NT2/D1 (cell line): ENCODE data around the gene CEP97.

Experiments
- DNase-seq: peaks from one replicate; pipeline ENCODE4 v3.0.0-alpha.2; 2011; ENCODE audit warnings: low read depth, low spot score
- H3K27me3 ChIP-seq: 2 replicates; pipeline ENCODE4 v1.6.0; 2011; ENCODE audit warnings: mild to moderate bottlenecking; ENCODE audit not compliant: insufficient read length, insufficient read depth
- H3K36me3 ChIP-seq: 2 replicates; pipeline ENCODE4 v1.6.1; 2011; ENCODE audit warnings: mild to moderate bottlenecking, low read length, mixed read lengths; ENCODE audit not compliant: insufficient read depth, insufficient read length
- H3K4me1 ChIP-seq: 2 replicates; pipeline ENCODE4 v1.5.1; 2011; ENCODE audit not compliant: insufficient read depth, insufficient read length
- H3K4me3 ChIP-seq: 2 replicates; pipeline ENCODE4 v1.5.1; 2011; ENCODE audit warnings: low read depth; ENCODE audit not compliant: insufficient read length
- H3K9ac ChIP-seq: 2 replicates; pipeline ENCODE4 v1.6.0; 2011; ENCODE audit warnings: low read depth; ENCODE audit not compliant: insufficient read length
- H3K9me3 ChIP-seq: 2 replicates; pipeline ENCODE4 v1.5.1; 2011; ENCODE audit warnings: mild to moderate bottlenecking, low read length; ENCODE audit not compliant: insufficient read depth
- SUZ12 ChIP-seq: IDR thresholded peaks from 2 replicates; pipeline ENCODE4 v1.6.1; 2011; ENCODE audit not compliant: insufficient read length, insufficient read depth; ENCODE audit errors: extremely low read depth
- YY1 ChIP-seq: IDR thresholded peaks from 2 replicates; pipeline ENCODE4 v1.6.1; 2011; ENCODE audit not compliant: insufficient read length, insufficient read depth
- ZNF274 ChIP-seq: IDR thresholded peaks from 2 replicates; pipeline ENCODE4 v1.6.1; 2011; ENCODE audit warnings: mild to moderate bottlenecking, low read depth, low read length

Gene CEP97

DNA sequence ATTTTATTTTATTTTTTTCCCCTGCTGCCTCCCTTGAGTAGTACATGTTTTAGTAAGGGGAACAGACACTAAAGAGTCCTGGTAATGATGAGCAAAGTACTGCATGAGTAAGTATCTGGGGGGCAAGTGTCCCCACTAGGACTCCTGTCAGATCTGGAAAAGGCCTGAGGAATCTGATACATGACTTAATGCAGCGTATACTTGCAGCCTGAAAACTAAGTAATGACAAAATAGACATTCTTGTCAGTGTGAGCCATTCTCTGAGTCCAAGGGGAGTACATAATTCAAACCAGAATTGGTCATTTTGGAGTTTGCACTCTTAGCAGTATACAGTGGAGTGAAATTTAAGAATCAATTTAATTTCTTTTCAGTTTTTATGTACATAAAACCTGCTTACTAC lies 82.1 kb downstream of the CEP97 start:
- TF ChIP-seq ZNF274: no peak
- TF ChIP-seq SUZ12: no peak
- TF ChIP-seq YY1: no peak
- Histone ChIP-seq H3K36me3 (peaks cover 17% of the 10 kb centered on the region), H3K9me3 (no peaks in the 10 kb centered on the region), H3K27me3 (no peaks in the 10 kb centered on the region), H3K4me3 (no peak overlapping the region), H3K9ac (no peak overlapping the region), H3K4me1 (no peaks in the 10 kb centered on the region)
- DNase-seq: no peak

DNA sequence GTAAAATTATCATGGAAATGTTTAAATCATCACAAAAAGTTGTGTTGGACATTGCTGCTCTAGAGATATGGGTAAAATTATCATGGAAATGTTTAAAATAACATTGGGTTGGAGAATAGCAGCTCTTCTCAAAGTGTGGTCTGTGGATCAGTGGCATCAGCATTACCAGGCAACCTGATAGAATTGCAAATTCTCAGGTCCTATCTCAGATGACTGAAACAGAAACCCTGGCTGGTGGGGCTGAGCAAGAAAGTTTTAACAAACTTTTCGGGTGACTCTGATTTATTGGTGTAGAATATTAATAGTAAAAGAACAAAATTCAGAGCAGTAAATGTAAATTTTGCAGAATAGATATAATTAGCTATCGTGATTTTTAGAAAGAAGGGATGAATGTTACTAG lies 83.5 kb downstream of the CEP97 start:
- Histone ChIP-seq H3K9me3 (no peaks in the 10 kb centered on the region), H3K4me1 (no peaks in the 10 kb centered on the region), H3K9ac (no peak overlapping the region), H3K4me3 (no peak overlapping the region), H3K27me3 (no peaks in the 10 kb centered on the region), H3K36me3 (peaks cover 5% of the 10 kb centered on the region)
- DNase-seq: no peak
- no peak for TF ChIP-seq YY1
- no peak for TF ChIP-seq ZNF274
- TF ChIP-seq SUZ12: no peak

GRCh38 chr3:101809178-101810021 lies 85.0 kb downstream of the CEP97 start:
- Histone ChIP-seq H3K9me3 (no peaks in the 10 kb centered on the region), H3K4me1 (no peaks in the 10 kb centered on the region), H3K36me3 (no peaks in the 10 kb centered on the region), H3K4me3 (no peak overlapping the region), H3K27me3 (no peaks in the 10 kb centered on the region), H3K9ac (no peak overlapping the region)
- DNase-seq: peak; percentile 13
- TF ChIP-seq SUZ12: no peak
- TF ChIP-seq YY1: no peak
- TF ChIP-seq ZNF274: no peak

DNA sequence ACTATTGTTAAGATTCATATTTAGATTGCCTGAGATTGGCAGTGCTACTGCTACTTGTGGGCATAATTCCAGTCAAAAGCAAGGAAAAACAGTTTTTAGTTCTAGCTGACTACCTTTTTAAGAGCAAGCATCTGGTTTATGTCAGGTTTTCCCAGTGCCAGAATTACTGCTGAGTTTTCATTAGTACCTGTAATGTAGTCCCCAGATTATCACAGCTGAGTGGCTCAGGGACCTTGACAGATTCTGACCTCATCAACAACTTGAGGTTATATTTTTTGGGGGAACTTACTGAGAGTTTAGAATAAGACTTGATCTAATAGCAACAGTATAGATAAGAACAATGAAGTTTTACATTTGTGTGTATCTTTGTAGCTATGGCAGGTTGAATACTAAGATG lies 85.6 kb downstream of the CEP97 start:
- H3K4me1 ChIP-seq: no peaks in the 10 kb centered on the region
- no peak for TF ChIP-seq YY1
- no peak for TF ChIP-seq ZNF274
- no peak for TF ChIP-seq SUZ12
- no peaks in the 10 kb centered on the region for H3K9me3 ChIP-seq
- H3K36me3 ChIP-seq: no peaks in the 10 kb centered on the region
- no peak for DNase-seq
- no peak overlapping the region for H3K9ac ChIP-seq
- H3K27me3 ChIP-seq: no peaks in the 10 kb centered on the region
- H3K4me3 ChIP-seq: no peak overlapping the region

GRCh38 chr3:101811875-101812274 lies 87.5 kb downstream of the CEP97 start:
- Histone ChIP-seq H3K27me3 (no peaks in the 10 kb centered on the region), H3K36me3 (peaks cover under 1% of the 10 kb centered on the region), H3K9ac (no peak overlapping the region), H3K4me3 (no peak overlapping the region), H3K4me1 (no peaks in the 10 kb centered on the region), H3K9me3 (no peaks in the 10 kb centered on the region)
- no peak for DNase-seq
- TF ChIP-seq SUZ12: no peak
- no peak for TF ChIP-seq ZNF274
- TF ChIP-seq YY1: no peak

DNA sequence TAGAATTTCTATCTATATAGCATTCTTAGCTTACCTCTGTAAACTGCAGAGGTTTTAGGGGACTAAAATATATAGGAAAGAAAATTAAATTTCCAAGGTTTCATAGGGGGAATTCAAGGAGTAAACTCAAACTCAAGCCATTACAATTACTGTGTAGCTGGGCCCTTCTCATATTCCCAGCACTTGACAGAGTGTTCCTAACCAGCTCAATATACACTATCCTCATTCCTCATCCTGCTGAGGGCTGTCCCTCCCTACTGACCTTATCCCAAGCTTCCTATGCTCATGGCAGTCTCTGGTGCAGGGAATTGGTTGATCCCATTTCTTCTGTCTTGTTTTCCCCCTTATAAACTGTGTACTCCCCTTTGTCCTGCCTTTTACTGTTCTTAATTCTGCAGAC lies 88.5 kb downstream of the CEP97 start:
- Histone ChIP-seq H3K9me3 (no peaks in the 10 kb centered on the region), H3K4me3 (no peak overlapping the region), H3K36me3 (peaks cover 8% of the 10 kb centered on the region), H3K9ac (no peak overlapping the region), H3K4me1 (no peaks in the 10 kb centered on the region), H3K27me3 (no peaks in the 10 kb centered on the region)
- no peak for DNase-seq
- no peak for TF ChIP-seq ZNF274
- TF ChIP-seq YY1: no peak
- TF ChIP-seq SUZ12: no peak

GRCh38 chr3:101813817-101814440 lies 89.5 kb downstream of the CEP97 start:
- H3K9ac ChIP-seq: no peak overlapping the region
- no peak for TF ChIP-seq YY1
- no peak for TF ChIP-seq ZNF274
- no peaks in the 10 kb centered on the region for H3K27me3 ChIP-seq
- peaks cover 10% of the 10 kb centered on the region for H3K36me3 ChIP-seq
- H3K4me3 ChIP-seq: no peak overlapping the region
- DNase-seq: no peak
- H3K9me3 ChIP-seq: no peaks in the 10 kb centered on the region
- no peaks in the 10 kb centered on the region for H3K4me1 ChIP-seq
